HEK293 (cell line): ENCODE results near the gene WDR64.

ENCODE experiments used
- CTCF ChIA-PET: fragments of 350-600 bp; formaldehyde crosslinking; extraction: SDS; loops from one replicate; lab custom pipeline; 2021; ENCODE audit warnings: antibody characterized with exemption; lab: Yijun Ruan, JAX
- POLR2A ChIA-PET: fragments of 300-600 bp; formaldehyde crosslinking; extraction: SDS; loops from one replicate; lab custom pipeline; 2020; ENCODE audit warnings: antibody characterized with exemption, inconsistent platforms; lab: Yijun Ruan, JAX
- H3K27ac ChIP-seq: fragments of 200-500 bp; sonication (Bioruptor generic); 2 replicates; pipeline ENCODE4 v1.5.1; 2014; ENCODE audit warnings: low read depth, low read length, control low read depth, inconsistent platforms; ENCODE audit errors: extremely low read depth
- H3K36me3 ChIP-seq, 2 experiments: fragments of 200-500 bp in 1 of 2; sonication (Bioruptor generic) in 1 of 2; 1 replicate in 1 of 2; 2 replicates in 1 of 2; pipeline ENCODE4 v1.5.1; 2014 to 2017; ENCODE audit warnings: inconsistent platforms in 2 of 2, low read length in 2 of 2; ENCODE audit not compliant: control insufficient read depth in 2 of 2, insufficient read depth in 1 of 2
- H3K4me1 ChIP-seq: fragments of 200-500 bp; sonication (Bioruptor generic); 2 replicates; pipeline ENCODE4 v1.5.1; 2014; ENCODE audit warnings: mild to moderate bottlenecking, low read length, inconsistent platforms; ENCODE audit not compliant: control insufficient read depth, insufficient read depth
- H3K4me3 ChIP-seq: 2 replicates; pipeline ENCODE4 v1.5.1; 2011; ENCODE audit warnings: low read depth, mild to moderate bottlenecking, control low read depth, low read length, moderate library complexity
- H3K9me3 ChIP-seq: fragments of 200-500 bp; sonication (Bioruptor generic); 2 replicates; pipeline ENCODE4 v1.5.1; 2014; ENCODE audit warnings: low read depth, low read length, inconsistent platforms; ENCODE audit not compliant: control insufficient read depth, insufficient read depth
- KLF10 ChIP-seq: fragments of 450-650 bp; IDR thresholded peaks from 2 replicates; pipeline ENCODE4 v1.5.1; 2018; ENCODE audit warnings: missing biosample characterization, mild to moderate bottlenecking, missing genetic modification characterization
- OVOL3 ChIP-seq: fragments of 450-650 bp; formaldehyde crosslinking; IDR thresholded peaks from 2 replicates; pipeline ENCODE4 v1.5.1; 2016; ENCODE audit warnings: missing biosample characterization, missing genetic modification characterization
- TSHZ1 ChIP-seq: fragments of 450-650 bp; formaldehyde crosslinking; IDR thresholded peaks from 2 replicates; pipeline ENCODE4 v1.5.1; 2016; ENCODE audit warnings: missing biosample characterization, missing genetic modification characterization, borderline replicate concordance
- ZFP69B ChIP-seq: fragments of 450-650 bp; formaldehyde crosslinking; IDR thresholded peaks from 2 replicates; pipeline ENCODE4 v1.5.1; 2016; ENCODE audit warnings: missing biosample characterization, missing genetic modification characterization
- ZNF16 ChIP-seq: fragments of 450-650 bp; formaldehyde crosslinking; IDR thresholded peaks from 2 replicates; pipeline ENCODE4 v1.5.1; 2016; ENCODE audit warnings: low read depth, missing biosample characterization, missing genetic modification characterization
- ZNF239 ChIP-seq: fragments of 450-650 bp; formaldehyde crosslinking; IDR thresholded peaks from 2 replicates; pipeline ENCODE4 v1.5.1; 2016; ENCODE audit warnings: missing biosample characterization, missing genetic modification characterization
- ZNF416 ChIP-seq: fragments of 450-650 bp; formaldehyde crosslinking; IDR thresholded peaks from 2 replicates; pipeline ENCODE4 v1.5.1; 2016; ENCODE audit warnings: missing biosample characterization, missing genetic modification characterization
- ZNF501 ChIP-seq: fragments of 450-650 bp; formaldehyde crosslinking; IDR thresholded peaks from 2 replicates; pipeline ENCODE4 v1.5.1; 2016; ENCODE audit warnings: missing biosample characterization, missing genetic modification characterization
- ZNF510 ChIP-seq: fragments of 450-650 bp; formaldehyde crosslinking; IDR thresholded peaks from 2 replicates; pipeline ENCODE4 v1.5.1; 2018; ENCODE audit warnings: mild to moderate bottlenecking, missing genetic modification characterization, missing biosample characterization; ENCODE audit not compliant: insufficient replicate concordance
- ZNF549 ChIP-seq: fragments of 450-650 bp; IDR thresholded peaks from 2 replicates; pipeline ENCODE4 v1.5.1; 2018; ENCODE audit warnings: missing biosample characterization, missing genetic modification characterization, mild to moderate bottlenecking, inconsistent platforms, moderate library complexity
- ZNF654 ChIP-seq: fragments of 450-650 bp; formaldehyde crosslinking; IDR thresholded peaks from 2 replicates; pipeline ENCODE4 v1.5.1; 2016; ENCODE audit warnings: low read depth, missing biosample characterization, missing genetic modification characterization
- ZNF660 ChIP-seq: fragments of 450-650 bp; IDR thresholded peaks from 2 replicates; pipeline ENCODE4 v1.5.1; 2018; ENCODE audit warnings: missing biosample characterization, mild to moderate bottlenecking, missing genetic modification characterization
- TF ChIP-seq, protein P1 (sequence below): fragments of 450-650 bp; formaldehyde crosslinking; IDR thresholded peaks from 2 replicates; pipeline ENCODE4 v1.5.1; 2016; ENCODE audit warnings: missing biosample characterization, missing genetic modification characterization
- TF ChIP-seq, protein P2 (sequence below): fragments of 450-650 bp; formaldehyde crosslinking; conservative IDR thresholded peaks from 2 replicates; pipeline ENCODE4 v1.5.1; 2016; ENCODE audit warnings: low read depth, missing biosample characterization, missing genetic modification characterization

Gene WDR64

DNA sequence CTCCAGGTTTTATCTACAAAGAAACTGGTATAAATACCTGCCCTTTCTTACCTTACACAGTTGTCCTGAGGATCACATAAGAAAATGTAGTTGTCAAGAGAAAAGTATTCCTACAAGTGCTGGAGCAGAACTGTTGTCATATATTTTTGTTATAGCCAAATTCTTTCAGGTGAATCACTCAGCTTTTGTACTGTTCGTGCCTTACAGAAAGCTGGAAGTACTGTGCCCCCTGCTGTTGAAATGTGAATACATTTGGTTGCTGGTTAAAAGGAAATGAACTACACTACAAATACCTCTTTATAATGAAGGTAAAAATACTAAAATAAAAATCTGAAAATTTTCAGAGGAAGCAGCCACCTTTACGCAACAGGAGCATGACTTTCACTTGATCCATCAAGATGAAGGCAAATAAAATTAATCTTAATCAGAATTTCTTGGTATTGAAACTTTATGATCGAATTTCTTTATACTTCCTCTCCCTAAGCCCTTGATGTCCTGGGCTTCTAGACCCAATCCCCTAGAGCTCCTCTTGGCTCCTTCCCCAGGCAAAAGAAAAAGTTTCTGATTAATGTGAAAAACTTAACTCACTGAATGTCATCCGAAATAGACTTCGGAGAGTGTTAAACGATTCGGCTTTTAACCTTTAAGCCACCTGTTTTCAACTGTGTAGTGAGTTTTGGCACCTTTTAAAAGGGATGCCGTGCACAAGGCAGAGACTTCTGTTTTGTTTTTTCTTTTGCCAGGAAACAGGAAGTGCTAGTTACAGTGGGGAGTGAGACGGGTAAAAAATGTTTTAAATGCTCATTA, 24.4 kb upstream of the WDR64 start:
- H3K9me3 ChIP-seq = no peaks in the 10 kb centered on the region
- TF ChIP-seq ZNF239 (no peak), KLF10 (tag by site-specific recombination) (no peak), ZNF660 (0 out of 2 replicates have a peak, but pooled peaks have one; percentile 60), OVOL3 (no peak), ZFP69B (no peak), ZNF16 (tag by site-specific recombination) (no peak), ZNF549 (tag by site-specific recombination) (no peak), ZNF654 (tag by site-specific recombination) (peak; percentile 79), ZNF510 (peak; percentile 4)
- TF ChIP-seq, protein P1, sequence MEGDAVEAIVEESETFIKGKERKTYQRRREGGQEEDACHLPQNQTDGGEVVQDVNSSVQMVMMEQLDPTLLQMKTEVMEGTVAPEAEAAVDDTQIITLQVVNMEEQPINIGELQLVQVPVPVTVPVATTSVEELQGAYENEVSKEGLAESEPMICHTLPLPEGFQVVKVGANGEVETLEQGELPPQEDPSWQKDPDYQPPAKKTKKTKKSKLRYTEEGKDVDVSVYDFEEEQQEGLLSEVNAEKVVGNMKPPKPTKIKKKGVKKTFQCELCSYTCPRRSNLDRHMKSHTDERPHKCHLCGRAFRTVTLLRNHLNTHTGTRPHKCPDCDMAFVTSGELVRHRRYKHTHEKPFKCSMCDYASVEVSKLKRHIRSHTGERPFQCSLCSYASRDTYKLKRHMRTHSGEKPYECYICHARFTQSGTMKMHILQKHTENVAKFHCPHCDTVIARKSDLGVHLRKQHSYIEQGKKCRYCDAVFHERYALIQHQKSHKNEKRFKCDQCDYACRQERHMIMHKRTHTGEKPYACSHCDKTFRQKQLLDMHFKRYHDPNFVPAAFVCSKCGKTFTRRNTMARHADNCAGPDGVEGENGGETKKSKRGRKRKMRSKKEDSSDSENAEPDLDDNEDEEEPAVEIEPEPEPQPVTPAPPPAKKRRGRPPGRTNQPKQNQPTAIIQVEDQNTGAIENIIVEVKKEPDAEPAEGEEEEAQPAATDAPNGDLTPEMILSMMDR (tag by site-specific recombination) = peak; percentile 62
- TF ChIP-seq, protein P2, sequence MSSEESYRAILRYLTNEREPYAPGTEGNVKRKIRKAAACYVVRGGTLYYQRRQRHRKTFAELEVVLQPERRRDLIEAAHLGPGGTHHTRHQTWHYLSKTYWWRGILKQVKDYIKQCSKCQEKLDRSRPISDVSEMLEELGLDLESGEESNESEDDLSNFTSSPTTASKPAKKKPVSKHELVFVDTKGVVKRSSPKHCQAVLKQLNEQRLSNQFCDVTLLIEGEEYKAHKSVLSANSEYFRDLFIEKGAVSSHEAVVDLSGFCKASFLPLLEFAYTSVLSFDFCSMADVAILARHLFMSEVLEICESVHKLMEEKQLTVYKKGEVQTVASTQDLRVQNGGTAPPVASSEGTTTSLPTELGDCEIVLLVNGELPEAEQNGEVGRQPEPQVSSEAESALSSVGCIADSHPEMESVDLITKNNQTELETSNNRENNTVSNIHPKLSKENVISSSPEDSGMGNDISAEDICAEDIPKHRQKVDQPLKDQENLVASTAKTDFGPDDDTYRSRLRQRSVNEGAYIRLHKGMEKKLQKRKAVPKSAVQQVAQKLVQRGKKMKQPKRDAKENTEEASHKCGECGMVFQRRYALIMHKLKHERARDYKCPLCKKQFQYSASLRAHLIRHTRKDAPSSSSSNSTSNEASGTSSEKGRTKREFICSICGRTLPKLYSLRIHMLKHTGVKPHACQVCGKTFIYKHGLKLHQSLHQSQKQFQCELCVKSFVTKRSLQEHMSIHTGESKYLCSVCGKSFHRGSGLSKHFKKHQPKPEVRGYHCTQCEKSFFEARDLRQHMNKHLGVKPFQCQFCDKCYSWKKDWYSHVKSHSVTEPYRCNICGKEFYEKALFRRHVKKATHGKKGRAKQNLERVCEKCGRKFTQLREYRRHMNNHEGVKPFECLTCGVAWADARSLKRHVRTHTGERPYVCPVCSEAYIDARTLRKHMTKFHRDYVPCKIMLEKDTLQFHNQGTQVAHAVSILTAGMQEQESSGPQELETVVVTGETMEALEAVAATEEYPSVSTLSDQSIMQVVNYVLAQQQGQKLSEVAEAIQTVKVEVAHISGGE (tag by site-specific recombination) = no peak
- no peak overlapping the region for H3K4me3 ChIP-seq
- H3K36me3 ChIP-seq = no peaks in the 10 kb centered on the region
- POLR2A ChIA-PET = interaction anchor here (2.3 kb wide), 1 partner anchor 13 kb away, joined by 11 read pairs; the partner anchor contains the start of genes CHML and OPN3
- H3K4me1 ChIP-seq = peaks cover 15% of the 10 kb centered on the region
- CTCF ChIA-PET = interaction anchor here (0.6 to 4.1 kb wide), 18 partner anchors 9 to 455 kb away, joined by 3 to 41 read pairs (median 5); partner anchors contain the start of genes CHML and OPN3
- no peak overlapping the region for H3K27ac ChIP-seq

GRCh38 chr1:241630005-241630404, 22.1 kb upstream of the WDR64 start:
- POLR2A ChIA-PET = interaction anchor here (1.2 kb wide), 1 partner anchor 11 kb away, joined by 4 read pairs; no protein-coding TSS in a partner anchor
- Histone ChIP-seq H3K4me1 (peaks cover 15% of the 10 kb centered on the region), H3K4me3 (no peak overlapping the region)
- CTCF ChIA-PET = interaction anchor here (0.6 to 2.1 kb wide), 7 partner anchors 9 to 221 kb away, joined by 3 to 20 read pairs (median 4); partner anchors contain the start of gene EXO1
- TF ChIP-seq ZNF501 (tag by site-specific recombination) = no peak
- TF ChIP-seq ZNF416 (tag by site-specific recombination) = no peak
- no peak for TF ChIP-seq TSHZ1 (tag by site-specific recombination)
- TF ChIP-seq, all 188 proteins: peak for 0
- Histone ChIP-seq H3K9me3 (no peaks in the 10 kb centered on the region), H3K27ac (no peak overlapping the region), H3K36me3 (peaks cover 0 to 7% of the 10 kb centered on the region in 2 experiments; a peak in 1 of 3 replicates)
